Measurements from ENCODE around the gene HDAC7. TPM values are rescaled to one million over a fixed set of nuclear protein-coding genes. Genes with fewer than 3 reads are reported as not detected.

HDAC7 gene
- total and polyA plus RNA-seq, 2 of the 13 experiments (the other 11 are each of a cell fraction or from before 2014, with no cell fraction given): 4.6 to 10.8 TPM

DNA sequence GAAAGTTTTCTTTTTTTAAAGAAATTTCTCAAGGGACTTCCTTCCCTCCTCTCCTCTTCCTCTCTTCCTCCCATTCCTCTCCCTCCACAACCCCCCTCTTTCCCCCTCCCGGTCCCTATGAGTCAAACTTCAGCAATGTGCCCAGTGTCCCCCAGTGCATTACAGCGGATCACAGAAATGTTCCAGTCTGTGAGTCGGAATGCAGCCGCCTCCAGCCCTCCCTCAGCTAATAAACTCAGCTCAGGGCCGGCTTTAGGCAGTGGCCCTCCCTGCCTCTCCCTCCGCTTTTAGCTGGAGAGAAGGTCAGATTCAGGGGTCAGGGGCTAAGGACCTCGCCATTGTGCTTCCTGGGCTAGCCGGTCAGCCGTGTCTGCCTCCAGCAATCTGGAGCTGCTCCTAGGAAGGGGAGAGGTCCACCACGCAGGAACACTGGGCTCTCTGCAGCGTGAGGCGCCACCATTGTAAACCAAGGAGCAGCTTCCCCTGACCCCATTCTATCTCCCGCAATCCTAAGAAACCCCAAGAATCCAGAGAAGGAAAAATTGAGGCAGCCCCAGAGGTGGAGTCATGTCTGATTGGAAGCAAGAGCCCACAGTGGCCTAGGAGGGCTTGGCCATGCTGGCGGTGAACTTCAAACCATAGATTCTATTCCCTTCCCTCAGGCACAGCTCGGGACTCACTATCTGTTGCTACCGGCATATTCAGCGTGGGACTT lies 1.1 kb upstream of the HDAC7 start (continued):
- TF ChIP-seq RELA (CRISPR knock-in tag; IDR thresholded peaks at IDR 0.05) (no peak), TP53 (CRISPR knock-in tag; conservative IDR thresholded peaks at IDR 0.05) (no peak), ZNF761 (CRISPR knock-in tag; conservative IDR thresholded peaks at IDR 0.05) (no peak), HIC2 (CRISPR knock-in tag; IDR thresholded peaks at IDR 0.05; ENCODE audit: low read depth) (no peak), IRF1 (CRISPR knock-in tag; IDR thresholded peaks at IDR 0.05; ENCODE audit: low read depth) (no peak), PPARG (CRISPR knock-in tag; conservative IDR thresholded peaks at IDR 0.05) (no peak), ZFP41 (CRISPR knock-in tag; IDR thresholded peaks at IDR 0.05; ENCODE audit: borderline replicate concordance) (no peak), DRAP1 (CRISPR knock-in tag; IDR thresholded peaks at IDR 0.05) (no peak; the same call in 1 of the 2 replicates), FOXP1 (IDR thresholded peaks at IDR 0.05) (no peak), FOXP1 (CRISPR knock-in tag; IDR thresholded peaks at IDR 0.05) (no peak), SKIL (CRISPR knock-in tag; IDR thresholded peaks at IDR 0.05; ENCODE audit: borderline replicate concordance) (no peak; the same call in 1 of the 2 replicates), ZSCAN22 (CRISPR knock-in tag; IDR thresholded peaks at IDR 0.05) (no peak), ZNF407 (CRISPR knock-in tag; IDR thresholded peaks at IDR 0.05; ENCODE audit: not compliant biosample characterization) (no peak), MXI1 (IDR thresholded peaks at IDR 0.05; ENCODE audit: borderline replicate concordance, low read depth, low read length) (no peak), RBFOX2 (IDR thresholded peaks at IDR 0.05; ENCODE audit: low read depth, low read length) (no peak), TEAD3 (CRISPR knock-in tag; optimal IDR thresholded peaks at IDR 0.05; ENCODE audit: borderline replicate concordance) (peak; percentile 91), HNRNPL (IDR thresholded peaks at IDR 0.05; ENCODE audit: low read depth, low read length) (no peak)

Measured in HepG2 (cell line).